ENCODE measurements around the gene GTSE1.
A peak's percentile ranks its signal among the peaks of the same experiment; 100 is the strongest.

GRCh38 chr22:46349238-46349637, 52.6 kb downstream of the GTSE1 start:
- peak in 2 of 7 experiments; percentile 21 to 29 for TF ChIP-seq CTCF (IDR thresholded peaks at IDR 0.05)
- TF ChIP-seq POLR2A (IDR thresholded peaks at IDR 0.05): peak in 1 of 3 donors; percentile 11
